HepG2 (cell line): ENCODE data around the gene NCS1. TPM values are rescaled to one million over a fixed set of nuclear protein-coding genes. Genes with fewer than 3 reads are reported as not detected.

ENCODE experiments used
- ATAC-seq: fragments of 200-7000 bp; cut with Tn5 transposase; 3 replicates; pipeline ENCODE4 v1.9.1; 2020; ENCODE audit warnings: mild to moderate bottlenecking, moderate library complexity
- BruUV-seq: library from RNA; stranded (reverse); fragments of 400-500 nt; replicated peaks from 2 replicates; lab custom pipeline; 2021; lab: Mats Ljungman, UMichigan
- CTCF ChIA-PET: fragments of 300-600 bp; formaldehyde crosslinking; extraction: SDS; loops from one replicate; lab custom pipeline; 2021; ENCODE audit warnings: low total read pairs, inconsistent platforms, low intra/inter-chr PET ratio; lab: Yijun Ruan, JAX
- POLR2A ChIA-PET: fragments of 350-600 bp; sonication (Branson Sonifier 250); formaldehyde crosslinking; loops from one replicate; lab custom pipeline; 2020; ENCODE audit warnings: antibody characterized with exemption, inconsistent platforms; lab: Yijun Ruan, JAX
- DNase-seq: peaks from one replicate; pipeline ENCODE4 v3.0.0-alpha.2; 2015; ENCODE audit warnings: low spot score
- FAIRE-seq: peaks from 3 replicates; lab custom pipeline; 2011; peaks lifted over from hg19 to GRCh38; lab: Jason Lieb, UNC
- H2AFZ ChIP-seq: one replicate; pipeline ENCODE4 v1.6.1; 2011; ENCODE audit warnings: low read length, inconsistent platforms
- H3K27ac ChIP-seq: fragments of 300-600 bp; 3 replicates; pipeline ENCODE4 v1.8.0; 2011; ENCODE audit warnings: mixed run types, mild to moderate bottlenecking, mixed read lengths, low read length, inconsistent platforms; ENCODE audit not compliant: insufficient read depth; ENCODE audit errors: extremely low read length
- H3K27me3 ChIP-seq, 2 experiments: fragments of 200-600 bp in 1 of 2; 2 replicates in 1 of 2; 3 replicates in 1 of 2; pipeline versions ENCODE4 v1.6.0 to v1.8.0; 2011; ENCODE audit warnings: low read length in 2 of 2, mild to moderate bottlenecking in 2 of 2, moderate library complexity in 2 of 2, inconsistent platforms in 1 of 2; ENCODE audit not compliant: insufficient read depth in 2 of 2, control insufficient read depth in 1 of 2
- H3K36me3 ChIP-seq, 2 experiments: fragments of 200-600 bp in 1 of 2; replicated peaks in 1 of 2; 2 replicates in 1 of 2; 3 replicates in 1 of 2; pipeline versions ENCODE4 v1.5.1 to v1.8.0; 2011; ENCODE audit warnings: low read length in 2 of 2, inconsistent platforms in 1 of 2; ENCODE audit not compliant: insufficient read depth in 2 of 2, control insufficient read depth in 1 of 2
- H3K4me1 ChIP-seq: 2 replicates; pipeline ENCODE4 v1.5.1; 2012; ENCODE audit warnings: low read length, inconsistent platforms; ENCODE audit not compliant: insufficient read depth
- H3K4me2 ChIP-seq: 2 replicates; pipeline ENCODE4 v1.6.0; 2011; ENCODE audit warnings: low read depth, low read length, inconsistent platforms
- H3K4me3 ChIP-seq, 3 experiments: fragments of 200-600 bp in 1 of 3; sonication (generic), shearing (Covaris generic) in 1 of 3; replicated peaks in 1 of 3; 2 replicates each; pipeline ENCODE4 v1.5.1; 2011 to 2016; ENCODE audit warnings: low read length in 3 of 3, inconsistent platforms in 2 of 3, low read depth in 2 of 3, mild to moderate bottlenecking in 2 of 3, control low read depth in 1 of 3, mixed read lengths in 1 of 3; ENCODE audit not compliant: insufficient read depth in 1 of 3
- H3K79me2 ChIP-seq: one replicate; pipeline ENCODE4 v1.6.1; 2011; ENCODE audit warnings: low read length, inconsistent platforms; ENCODE audit not compliant: insufficient read depth
- H3K9ac ChIP-seq: 2 replicates; pipeline ENCODE4 v1.6.0; 2011; ENCODE audit warnings: mild to moderate bottlenecking, low read depth, low read length, inconsistent platforms; ENCODE audit not compliant: insufficient read depth
- H3K9me3 ChIP-seq: 2 replicates; pipeline ENCODE4 v1.5.1; 2012; ENCODE audit warnings: mild to moderate bottlenecking, low read length
- H4K20me1 ChIP-seq: 2 replicates; pipeline ENCODE4 v1.6.0; 2011; ENCODE audit warnings: inconsistent platforms, mild to moderate bottlenecking, low read length, moderate library complexity; ENCODE audit not compliant: insufficient read depth
- FOSL1 ChIP-seq: sonication (generic); formaldehyde crosslinking; IDR thresholded peaks from 2 replicates; pipeline ENCODE4 v1.9.0; 2021; ENCODE audit warnings: missing genetic modification reagents, borderline replicate concordance
- FOSL2 ChIP-seq: sonication (generic); formaldehyde crosslinking; IDR thresholded peaks from 2 replicates; pipeline ENCODE4 v1.4.0; 2020; ENCODE audit warnings: missing genetic modification reagents
- GLI4 ChIP-seq: sonication (generic); formaldehyde crosslinking; IDR thresholded peaks from 2 replicates; pipeline ENCODE4 v1.5.1; 2020; ENCODE audit warnings: missing genetic modification reagents, mild to moderate bottlenecking, moderate library complexity, borderline replicate concordance
- KDM5B ChIP-seq: sonication (generic); formaldehyde crosslinking; IDR thresholded peaks from 2 replicates; pipeline ENCODE4 v1.4.0; 2020; ENCODE audit warnings: missing genetic modification reagents, mild to moderate bottlenecking, borderline replicate concordance
- PAWR ChIP-seq: sonication (generic); formaldehyde crosslinking; IDR thresholded peaks from 2 replicates; pipeline ENCODE4 v1.4.0; 2020; ENCODE audit warnings: missing genetic modification reagents, mild to moderate bottlenecking, borderline replicate concordance
- PITX1 ChIP-seq: sonication (generic); formaldehyde crosslinking; IDR thresholded peaks from 2 replicates; pipeline ENCODE4 v1.5.1; 2020; ENCODE audit warnings: mild to moderate bottlenecking, missing genetic modification reagents
- RORA ChIP-seq: sonication (generic); formaldehyde crosslinking; IDR thresholded peaks from 2 replicates; pipeline ENCODE4 v1.5.0; 2020; ENCODE audit warnings: mild to moderate bottlenecking, missing genetic modification reagents, moderate library complexity
- SNAPC2 ChIP-seq: sonication (generic); formaldehyde crosslinking; IDR thresholded peaks from 2 replicates; pipeline ENCODE4 v1.8.1; 2022; ENCODE audit warnings: mild to moderate bottlenecking, missing genetic modification reagents
- SOX6 ChIP-seq, 2 experiments: fragments of 450-650 bp in 1 of 2; sonication (generic) in 1 of 2; formaldehyde crosslinking in 1 of 2; IDR thresholded peaks; 2 replicates each; pipeline versions ENCODE4 v1.4.0 to v1.6.1; 2017 to 2020; ENCODE audit warnings: antibody characterized with exemption in 1 of 2, mild to moderate bottlenecking in 1 of 2, missing genetic modification reagents in 1 of 2
- ZMAT3 ChIP-seq: sonication (generic); formaldehyde crosslinking; conservative IDR thresholded peaks from 2 replicates; pipeline ENCODE4 v1.7.0; 2021; ENCODE audit warnings: missing genetic modification reagents
- ZNF136 ChIP-seq: sonication (generic); formaldehyde crosslinking; IDR thresholded peaks from 2 replicates; pipeline ENCODE4 v1.8.1; 2022; ENCODE audit warnings: low read depth, mild to moderate bottlenecking, moderate library complexity, missing genetic modification reagents
- ZNF224 ChIP-seq: sonication (generic); formaldehyde crosslinking; IDR thresholded peaks from 2 replicates; pipeline ENCODE4 v1.5.0; 2020; ENCODE audit warnings: mild to moderate bottlenecking, missing genetic modification reagents
- ZNF251 ChIP-seq: sonication (generic); formaldehyde crosslinking; IDR thresholded peaks from 2 replicates; pipeline ENCODE4 v1.9.0; 2021; ENCODE audit warnings: mild to moderate bottlenecking, missing genetic modification reagents
- ZNF616 ChIP-seq: sonication (generic); formaldehyde crosslinking; IDR thresholded peaks from 2 replicates; pipeline ENCODE4 v1.5.0; 2020; ENCODE audit warnings: low read depth, mild to moderate bottlenecking, missing genetic modification reagents
- ZNF674 ChIP-seq: sonication (generic); formaldehyde crosslinking; IDR thresholded peaks from 2 replicates; pipeline ENCODE4 v1.5.0; 2020; ENCODE audit warnings: low read depth, mild to moderate bottlenecking, missing genetic modification reagents
- WGBS: methylation state at CpG from one replicate; pipeline ENCODE4 v1.1.6; 2017; ENCODE audit warnings: low lambda C conversion rate; 5-methylcytosine and 5-hydroxymethylcytosine counted together
- in situ Hi-C: cut with HindIII; loops from 2 replicates; pipeline ENCODE4 v1.10.0; 2017; ENCODE audit warnings: low pct_unique_long_range_greater_than_20kb; ENCODE audit not compliant: extremely low pct_ligation_motif_present
- intact Hi-C: fragments of 100-400 bp; cut with micrococcal nuclease; formaldehyde crosslinking; loops from one replicate; pipeline ENCODE4 v1.10.0; 2022; ENCODE audit not compliant: unreplicated experiment
- polyA plus RNA-seq, 8 experiments: library from polyadenylated mRNA; depleted of rRNA in 3 of 8; stranded (reverse) in 7 of 8; unstranded in 1 of 8; fragments of >200 nt; fragmentation: Illumina TruSeq in 4 of 8; extraction: Trizol in 4 of 8; gene quantifications; 2 replicates each; pipeline versions ENCODE4 v1.2.1 to v1.2.3, GENCODE V29; 2011 to 2016; ENCODE audit warnings: low read depth in 4 of 8, missing spikeins in 1 of 8, mixed read lengths in 1 of 8; ENCODE audit not compliant: insufficient read depth in 1 of 8
- total RNA-seq, 5 experiments: library from RNA; depleted of rRNA; stranded (reverse); fragments of >200 nt; fragmentation: Illumina TruSeq; extraction: Trizol; gene quantifications; 2 replicates each; pipeline ENCODE4 v1.2.3, GENCODE V29; 2016; ENCODE audit warnings: low read depth in 1 of 5
- TF ChIP-seq, protein P1 (sequence below): IDR thresholded peaks from 2 replicates; pipeline ENCODE4 v1.6.1; 2016; ENCODE audit warnings: control low read depth
- TF ChIP-seq, protein P2 (sequence below): sonication (generic); formaldehyde crosslinking; conservative IDR thresholded peaks from 2 replicates; pipeline ENCODE4 v1.8.0; 2022; ENCODE audit warnings: mild to moderate bottlenecking, moderate library complexity, missing genetic modification reagents
- TF ChIP-seq, protein P3 (sequence below): sonication (generic); formaldehyde crosslinking; IDR thresholded peaks from 2 replicates; pipeline ENCODE4 v1.4.0; 2020; ENCODE audit warnings: mild to moderate bottlenecking, missing genetic modification reagents, borderline replicate concordance
- TF ChIP-seq, protein P4 (sequence below): sonication (generic); formaldehyde crosslinking; conservative IDR thresholded peaks from 2 replicates; pipeline ENCODE4 v1.8.0; 2022; ENCODE audit warnings: missing genetic modification reagents

NCS1 gene
- total and polyA plus RNA-seq, 2 of the 13 experiments (the other 11 are each of a cell fraction or from before 2014, with no cell fraction given), result 4.7 to 6.1 TPM

DNA sequence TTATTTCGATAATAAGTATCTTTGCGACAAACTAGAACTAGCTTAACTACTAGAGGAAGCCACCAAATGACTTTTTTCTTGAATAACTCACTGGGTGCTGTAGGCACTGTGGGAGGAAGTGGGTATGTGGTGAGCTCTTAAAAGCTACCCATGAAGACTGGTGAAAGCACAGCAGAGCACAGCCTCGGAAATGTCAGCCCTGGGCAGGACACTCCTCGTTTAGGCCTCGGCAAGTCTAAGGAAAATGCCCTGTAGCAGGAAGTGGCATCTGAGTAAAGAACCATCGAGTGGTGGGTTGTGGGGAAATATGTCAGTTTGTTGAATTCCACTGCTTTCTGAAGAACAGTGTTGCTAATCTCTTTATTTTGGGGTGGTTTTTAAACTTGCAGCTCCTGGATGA is 44.0 kb upstream of the NCS1 start:
- intact Hi-C loops, result no loop called here
- no peak for ATAC-seq
- POLR2A ChIA-PET, result no interaction called here

More for the DNA sequence above, 44.0 kb upstream of the NCS1 start:
- WGBS, result 98% methylated on average over 6 of the region's 6 CpGs
- Histone ChIP-seq H3K4me1 (no peaks in the 10 kb centered on the region), H3K36me3 (peaks cover 10 to 26% of the 10 kb centered on the region in 2 experiments; a peak in 4 of 5 replicates), H3K27ac (no peak overlapping the region), H3K27me3 (no peaks in the 10 kb centered on the region), H3K79me2 (no peaks in the 10 kb centered on the region), H3K9ac (no peak overlapping the region), H3K4me2 (no peak overlapping the region), H2AFZ (no peak overlapping the region), H3K4me3 (no peak overlapping the region), H4K20me1 (no peaks in the 10 kb centered on the region), H3K9me3 (no peaks in the 10 kb centered on the region)
- DNase-seq (no peak), FAIRE-seq (no peak)
- no TSS peak for BruUV-seq
- CTCF ChIA-PET, result no interaction called here
- in situ Hi-C loops, result no loop called here
- TF ChIP-seq, protein P1, sequence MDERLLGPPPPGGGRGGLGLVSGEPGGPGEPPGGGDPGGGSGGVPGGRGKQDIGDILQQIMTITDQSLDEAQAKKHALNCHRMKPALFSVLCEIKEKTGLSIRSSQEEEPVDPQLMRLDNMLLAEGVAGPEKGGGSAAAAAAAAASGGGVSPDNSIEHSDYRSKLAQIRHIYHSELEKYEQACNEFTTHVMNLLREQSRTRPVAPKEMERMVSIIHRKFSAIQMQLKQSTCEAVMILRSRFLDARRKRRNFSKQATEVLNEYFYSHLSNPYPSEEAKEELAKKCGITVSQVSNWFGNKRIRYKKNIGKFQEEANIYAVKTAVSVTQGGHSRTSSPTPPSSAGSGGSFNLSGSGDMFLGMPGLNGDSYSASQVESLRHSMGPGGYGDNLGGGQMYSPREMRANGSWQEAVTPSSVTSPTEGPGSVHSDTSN (CRISPR knock-in tag), result no peak
- TF ChIP-seq, protein P2, sequence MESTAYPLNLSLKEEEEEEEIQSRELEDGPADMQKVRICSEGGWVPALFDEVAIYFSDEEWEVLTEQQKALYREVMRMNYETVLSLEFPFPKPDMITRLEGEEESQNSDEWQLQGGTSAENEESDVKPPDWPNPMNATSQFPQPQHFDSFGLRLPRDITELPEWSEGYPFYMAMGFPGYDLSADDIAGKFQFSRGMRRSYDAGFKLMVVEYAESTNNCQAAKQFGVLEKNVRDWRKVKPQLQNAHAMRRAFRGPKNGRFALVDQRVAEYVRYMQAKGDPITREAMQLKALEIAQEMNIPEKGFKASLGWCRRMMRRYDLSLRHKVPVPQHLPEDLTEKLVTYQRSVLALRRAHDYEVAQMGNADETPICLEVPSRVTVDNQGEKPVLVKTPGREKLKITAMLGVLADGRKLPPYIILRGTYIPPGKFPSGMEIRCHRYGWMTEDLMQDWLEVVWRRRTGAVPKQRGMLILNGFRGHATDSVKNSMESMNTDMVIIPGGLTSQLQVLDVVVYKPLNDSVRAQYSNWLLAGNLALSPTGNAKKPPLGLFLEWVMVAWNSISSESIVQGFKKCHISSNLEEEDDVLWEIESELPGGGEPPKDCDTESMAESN (CRISPR knock-in tag), result no peak
- TF ChIP-seq ZNF224 (CRISPR knock-in tag) (no peak), PITX1 (CRISPR knock-in tag) (no peak), RORA (no peak), GLI4 (CRISPR knock-in tag) (no peak), ZMAT3 (CRISPR knock-in tag) (no peak), ZNF251 (no peak), KDM5B (CRISPR knock-in tag) (no peak), SNAPC2 (no peak), FOSL1 (CRISPR knock-in tag) (no peak), ZNF674 (no peak), SOX6 (IDR thresholded peaks at IDR 0.05) (no peak), SOX6 (CRISPR knock-in tag; IDR thresholded peaks at IDR 0.05) (no peak), FOSL2 (no peak), ZNF616 (no peak), ZNF136 (CRISPR knock-in tag) (no peak), PAWR (CRISPR knock-in tag) (no peak)
- TF ChIP-seq, protein P3, sequence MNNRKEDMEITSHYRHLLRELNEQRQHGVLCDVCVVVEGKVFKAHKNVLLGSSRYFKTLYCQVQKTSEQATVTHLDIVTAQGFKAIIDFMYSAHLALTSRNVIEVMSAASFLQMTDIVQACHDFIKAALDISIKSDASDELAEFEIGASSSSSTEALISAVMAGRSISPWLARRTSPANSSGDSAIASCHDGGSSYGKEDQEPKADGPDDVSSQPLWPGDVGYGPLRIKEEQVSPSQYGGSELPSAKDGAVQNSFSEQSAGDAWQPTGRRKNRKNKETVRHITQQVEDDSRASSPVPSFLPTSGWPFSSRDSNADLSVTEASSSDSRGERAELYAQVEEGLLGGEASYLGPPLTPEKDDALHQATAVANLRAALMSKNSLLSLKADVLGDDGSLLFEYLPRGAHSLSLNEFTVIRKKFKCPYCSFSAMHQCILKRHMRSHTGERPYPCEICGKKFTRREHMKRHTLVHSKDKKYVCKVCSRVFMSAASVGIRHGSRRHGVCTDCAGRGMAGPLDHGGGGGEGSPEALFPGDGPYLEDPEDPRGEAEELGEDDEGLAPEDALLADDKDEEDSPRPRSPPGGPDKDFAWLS (CRISPR knock-in tag), result no peak
- TF ChIP-seq, protein P4, sequence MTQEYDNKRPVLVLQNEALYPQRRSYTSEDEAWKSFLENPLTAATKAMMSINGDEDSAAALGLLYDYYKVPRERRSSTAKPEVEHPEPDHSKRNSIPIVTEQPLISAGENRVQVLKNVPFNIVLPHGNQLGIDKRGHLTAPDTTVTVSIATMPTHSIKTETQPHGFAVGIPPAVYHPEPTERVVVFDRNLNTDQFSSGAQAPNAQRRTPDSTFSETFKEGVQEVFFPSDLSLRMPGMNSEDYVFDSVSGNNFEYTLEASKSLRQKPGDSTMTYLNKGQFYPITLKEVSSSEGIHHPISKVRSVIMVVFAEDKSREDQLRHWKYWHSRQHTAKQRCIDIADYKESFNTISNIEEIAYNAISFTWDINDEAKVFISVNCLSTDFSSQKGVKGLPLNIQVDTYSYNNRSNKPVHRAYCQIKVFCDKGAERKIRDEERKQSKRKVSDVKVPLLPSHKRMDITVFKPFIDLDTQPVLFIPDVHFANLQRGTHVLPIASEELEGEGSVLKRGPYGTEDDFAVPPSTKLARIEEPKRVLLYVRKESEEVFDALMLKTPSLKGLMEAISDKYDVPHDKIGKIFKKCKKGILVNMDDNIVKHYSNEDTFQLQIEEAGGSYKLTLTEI (CRISPR knock-in tag), result no peak
